ENCODE measurements around the gene GTF2F2. TPM values are rescaled to one million over a fixed set of nuclear protein-coding genes. Genes with fewer than 3 reads are reported as not detected.

GTF2F2 gene
- total RNA-seq, 2 experiments from 2014 or later: 20.1 to 25.1 TPM

- no peak overlapping the region for H3K27ac ChIP-seq (ENCODE audit: low read depth, low read length, poor library complexity, severe bottlenecking)
- ChIA-PET CTCF (ENCODE audit: unreplicated experiment) (no interaction called here), POLR2A (interaction anchor here (0.8 kb wide), 1 partner anchor 78 kb away, joined by 6 read pairs; no protein-coding TSS in a partner anchor)
- H2AFZ ChIP-seq (ENCODE audit: low read length): no peak overlapping the region
- no peaks in the 10 kb centered on the region for H4K20me1 ChIP-seq (ENCODE audit: insufficient read depth, low read length)
- TF ChIP-seq CTCF (conservative IDR thresholded peaks at IDR 0.05; ENCODE audit: low read length) (no peak), EZH2phosphoT487 (IDR thresholded peaks at IDR 0.05; ENCODE audit: borderline replicate concordance, low read depth, low read length) (no peak)
- DNase-seq (ENCODE audit: low spot score): no peak
- H3K9me2 ChIP-seq (ENCODE audit: insufficient read depth, low read length): no peaks in the 10 kb centered on the region
- H3K36me3 ChIP-seq (ENCODE audit: insufficient read depth, low read length): no peaks in the 10 kb centered on the region
- no TSS peak for BruUV-seq (replicated peaks)
- no peak overlapping the region for H3K4me3 ChIP-seq (ENCODE audit: low read depth, low read length, poor library complexity, severe bottlenecking)
- no peak overlapping the region for H3K4me2 ChIP-seq (ENCODE audit: low read length)
- H3K4me1 ChIP-seq (ENCODE audit: insufficient read depth, low read length, poor library complexity, severe bottlenecking): no peaks in the 10 kb centered on the region
- intact Hi-C loops (cut with micrococcal nuclease; ENCODE audit: unreplicated experiment): no loop called here
- no peaks in the 10 kb centered on the region for H3K79me2 ChIP-seq (ENCODE audit: insufficient read depth, low read depth, low read length)
- no peaks in the 10 kb centered on the region for H3K9me3 ChIP-seq (ENCODE audit: low read length)
Observed at GRCh38 chr13:45316996-45317395, 196.7 kb downstream of the GTF2F2 start.

- Histone ChIP-seq H3K4me3 (ENCODE audit: low read depth, low read length, poor library complexity, severe bottlenecking) (no peak overlapping the region), H3K9me2 (ENCODE audit: insufficient read depth, low read length) (no peaks in the 10 kb centered on the region), H3K4me1 (ENCODE audit: insufficient read depth, low read length, poor library complexity, severe bottlenecking) (no peaks in the 10 kb centered on the region), H2AFZ (ENCODE audit: low read length) (no peak overlapping the region), H3K27ac (ENCODE audit: low read depth, low read length, poor library complexity, severe bottlenecking) (no peak overlapping the region), H3K4me2 (ENCODE audit: low read length) (no peak overlapping the region), H4K20me1 (ENCODE audit: insufficient read depth, low read length) (no peaks in the 10 kb centered on the region), H3K36me3 (ENCODE audit: insufficient read depth, low read length) (no peaks in the 10 kb centered on the region), H3K9me3 (ENCODE audit: low read length) (no peaks in the 10 kb centered on the region), H3K79me2 (ENCODE audit: insufficient read depth, low read depth, low read length) (no peaks in the 10 kb centered on the region)
- CTCF ChIA-PET (ENCODE audit: unreplicated experiment): no interaction called here
- BruUV-seq (replicated peaks): no TSS peak
- intact Hi-C loops (cut with micrococcal nuclease; ENCODE audit: unreplicated experiment): no loop called here
- DNase-seq (ENCODE audit: low spot score): no peak
- TF ChIP-seq CTCF (conservative IDR thresholded peaks at IDR 0.05; ENCODE audit: low read length) (no peak), EZH2phosphoT487 (IDR thresholded peaks at IDR 0.05; ENCODE audit: borderline replicate concordance, low read depth, low read length) (no peak)
- POLR2A ChIA-PET: interaction anchor here (0.5 to 1.1 kb wide), 7 partner anchors 10 to 911 kb away, joined by 3 to 4 read pairs (median 3); no protein-coding TSS in a partner anchor
Observed at GRCh38 chr13:45320876-45321629, 200.7 kb downstream of the GTF2F2 start.

- Histone ChIP-seq H3K9me3 (ENCODE audit: low read length) (no peaks in the 10 kb centered on the region), H4K20me1 (ENCODE audit: insufficient read depth, low read length) (no peaks in the 10 kb centered on the region), H3K4me3 (ENCODE audit: low read depth, low read length, poor library complexity, severe bottlenecking) (no peak overlapping the region), H3K4me2 (ENCODE audit: low read length) (no peak overlapping the region), H3K27ac (ENCODE audit: low read depth, low read length, poor library complexity, severe bottlenecking) (no peak overlapping the region), H3K36me3 (ENCODE audit: insufficient read depth, low read length) (no peaks in the 10 kb centered on the region), H3K4me1 (ENCODE audit: insufficient read depth, low read length, poor library complexity, severe bottlenecking) (peaks cover 22% of the 10 kb centered on the region), H3K79me2 (ENCODE audit: insufficient read depth, low read depth, low read length) (no peaks in the 10 kb centered on the region), H2AFZ (ENCODE audit: low read length) (no peak overlapping the region), H3K9me2 (ENCODE audit: insufficient read depth, low read length) (no peaks in the 10 kb centered on the region)
- ChIA-PET CTCF (ENCODE audit: unreplicated experiment) (no interaction called here), POLR2A (no interaction called here)
- no peak for TF ChIP-seq EZH2phosphoT487 (IDR thresholded peaks at IDR 0.05; ENCODE audit: borderline replicate concordance, low read depth, low read length)
- no peak for TF ChIP-seq CTCF (conservative IDR thresholded peaks at IDR 0.05; ENCODE audit: low read length)
- no peak for DNase-seq (ENCODE audit: low spot score)
- no TSS peak for BruUV-seq (replicated peaks)
- intact Hi-C loops (cut with micrococcal nuclease; ENCODE audit: unreplicated experiment): no loop called here
Observed at GRCh38 chr13:45325806-45326205, 205.5 kb downstream of the GTF2F2 start.
